GM19238 (cell line): ENCODE measurements around the gene CCR2.
A peak's percentile ranks its signal among the peaks of the same experiment; 100 is the strongest.
"Not testable (repeated sequence)": the region's sequence is repeated elsewhere in the genome, so short reads cannot be mapped to it uniquely, and the experiment has no call there.

Experiments used
- DNase-seq: peaks from one replicate; pipeline ENCODE4 v3.0.0; 2011; ENCODE audit warnings: low spot score; ENCODE audit not compliant: insufficient read length

Gene CCR2

DNA sequence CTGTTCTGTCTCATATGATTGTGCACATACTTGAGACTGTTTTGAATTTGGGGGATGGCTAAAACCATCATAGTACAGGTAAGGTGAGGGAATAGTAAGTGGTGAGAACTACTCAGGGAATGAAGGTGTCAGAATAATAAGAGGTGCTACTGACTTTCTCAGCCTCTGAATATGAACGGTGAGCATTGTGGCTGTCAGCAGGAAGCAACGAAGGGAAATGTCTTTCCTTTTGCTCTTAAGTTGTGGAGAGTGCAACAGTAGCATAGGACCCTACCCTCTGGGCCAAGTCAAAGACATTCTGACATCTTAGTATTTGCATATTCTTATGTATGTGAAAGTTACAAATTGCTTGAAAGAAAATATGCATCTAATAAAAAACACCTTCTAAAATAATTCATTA lies 21.9 kb downstream of the CCR2 start:
- no peak for DNase-seq

DNA sequence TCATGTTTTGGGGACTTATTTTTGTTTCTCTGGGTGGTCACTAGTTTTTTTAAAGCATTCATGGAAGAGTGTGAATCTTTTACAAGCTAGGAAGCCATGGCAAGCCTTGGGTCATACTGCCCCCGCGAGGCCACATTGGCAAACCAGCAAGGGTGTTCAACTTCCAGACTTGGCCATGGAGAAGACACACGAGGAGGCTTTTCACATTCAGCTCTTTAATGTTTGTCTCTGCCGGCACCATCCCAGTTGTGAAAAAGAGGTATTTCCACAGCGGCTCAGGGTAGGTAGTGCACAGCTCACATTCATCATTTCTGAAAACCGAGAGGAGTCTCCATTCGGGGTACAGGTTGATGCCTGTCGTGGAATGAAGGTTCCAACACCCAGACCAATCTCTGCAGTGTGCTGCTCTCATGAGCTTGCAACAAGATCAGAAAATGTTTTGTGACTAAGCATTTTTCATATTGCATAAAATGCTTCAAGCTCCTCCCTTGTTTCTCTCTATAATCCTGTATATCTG lies 24.6 kb downstream of the CCR2 start:
- DNase-seq = peak; percentile 35

DNA sequence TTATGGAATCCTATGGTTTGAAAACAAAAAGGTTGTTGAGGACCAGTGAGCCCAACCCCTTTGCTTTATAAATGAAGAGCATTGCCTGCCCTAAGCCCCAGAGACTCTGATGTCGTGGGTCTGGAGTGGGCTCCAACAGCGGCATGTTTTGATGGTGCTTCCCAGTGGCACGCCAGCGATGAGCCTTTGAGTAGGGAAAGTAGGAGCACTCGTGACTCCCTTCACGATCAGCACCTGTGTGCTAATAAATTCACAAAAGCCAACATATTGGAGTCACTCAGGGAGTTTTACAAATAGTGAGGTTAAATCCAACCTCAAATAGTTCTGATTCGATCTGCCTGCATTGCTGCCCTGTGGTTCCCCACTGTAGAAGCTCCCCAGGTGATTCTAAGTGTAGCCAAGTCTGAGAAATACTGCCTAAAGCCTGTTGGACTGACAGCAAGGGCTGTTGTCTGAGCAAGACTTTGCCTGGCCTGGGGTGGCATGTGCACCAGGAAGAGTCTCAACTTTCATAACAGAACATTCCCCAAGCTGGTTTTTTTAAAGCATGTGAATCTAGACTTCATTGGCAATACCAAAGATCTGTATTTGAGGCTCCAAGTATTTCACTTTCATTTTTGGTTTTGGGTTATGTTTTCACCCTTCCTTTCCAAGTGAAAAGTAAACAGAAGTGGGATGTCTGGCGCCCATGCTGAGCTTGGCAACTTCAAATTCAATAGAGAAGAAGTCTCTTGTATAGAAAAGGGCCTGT lies 26.7 kb downstream of the CCR2 start:
- DNase-seq = no peak

DNA sequence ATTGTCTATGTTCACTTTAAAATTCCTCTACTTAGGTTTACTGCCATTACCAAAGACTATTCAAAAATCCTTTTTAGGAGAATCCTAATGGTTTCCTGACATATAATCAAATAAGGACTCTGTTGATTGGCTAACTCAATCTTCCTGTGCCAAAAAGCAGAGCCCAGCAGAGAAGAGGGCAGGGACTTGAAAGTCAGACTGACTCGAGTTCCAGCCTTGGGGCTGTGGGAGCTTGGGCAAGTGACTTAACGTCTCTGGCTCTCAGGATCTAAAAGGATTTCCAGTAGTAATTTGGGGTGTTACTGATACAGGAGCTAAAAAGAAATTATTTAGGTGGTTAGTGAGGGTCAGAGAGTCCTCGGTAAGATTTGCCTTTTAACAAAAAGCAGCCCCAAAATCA lies 27.7 kb downstream of the CCR2 start:
- DNase-seq = no peak

DNA sequence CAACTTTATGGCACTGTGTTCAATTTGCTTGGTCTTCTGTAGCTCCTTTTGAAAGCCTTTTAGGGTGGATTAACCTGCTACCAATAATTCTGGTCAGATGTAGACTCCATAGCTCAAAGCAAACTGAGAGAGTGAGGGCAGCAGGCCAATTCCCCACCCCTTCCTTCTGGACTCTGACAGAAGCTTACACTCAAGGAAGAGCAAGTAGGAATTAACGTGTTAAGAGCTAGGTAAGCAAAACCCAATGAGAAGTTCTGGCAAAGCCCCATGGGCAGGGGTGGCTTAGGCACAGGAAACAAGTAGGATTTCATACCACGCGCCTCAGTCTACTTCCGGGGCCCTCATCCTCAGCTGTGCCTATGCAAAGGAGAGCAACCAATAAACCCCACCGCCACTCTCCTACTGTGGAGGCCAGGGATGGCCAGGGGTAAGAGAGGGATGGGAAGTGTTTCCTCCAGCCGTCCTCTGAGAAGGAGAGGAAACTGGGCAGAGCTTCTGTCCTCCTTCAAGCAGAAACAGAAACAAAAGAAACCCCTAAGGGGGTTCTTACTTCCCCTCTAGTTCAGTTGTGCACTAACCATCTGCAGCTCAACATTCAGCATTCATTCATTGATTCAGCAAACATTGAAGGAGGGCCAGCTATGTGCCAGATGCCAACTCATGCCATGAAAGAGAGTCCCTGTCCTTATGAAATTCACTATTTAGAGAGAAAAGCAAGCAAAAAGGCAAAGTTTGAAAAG lies 29.5 kb downstream of the CCR2 start:
- DNase-seq = no peak

DNA sequence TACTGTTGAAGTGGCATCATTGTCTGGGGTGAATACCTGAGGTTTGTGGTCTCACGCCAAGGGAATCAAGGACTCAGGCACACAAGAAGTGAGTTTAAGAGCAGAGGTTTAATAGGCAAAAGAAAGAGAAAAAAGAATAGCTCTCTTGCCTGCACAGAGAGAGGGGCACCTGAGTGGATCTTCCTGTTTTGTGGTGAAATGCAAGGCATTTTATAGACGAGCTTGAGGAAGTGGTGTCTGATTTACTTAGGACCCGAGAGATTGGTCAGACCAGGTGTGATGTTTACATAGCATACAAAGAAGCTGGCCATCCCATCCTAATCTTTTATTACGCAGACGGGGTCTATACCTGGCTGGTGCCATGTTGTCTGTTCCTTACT lies 30.0 kb downstream of the CCR2 start:
- no peak for DNase-seq

DNA sequence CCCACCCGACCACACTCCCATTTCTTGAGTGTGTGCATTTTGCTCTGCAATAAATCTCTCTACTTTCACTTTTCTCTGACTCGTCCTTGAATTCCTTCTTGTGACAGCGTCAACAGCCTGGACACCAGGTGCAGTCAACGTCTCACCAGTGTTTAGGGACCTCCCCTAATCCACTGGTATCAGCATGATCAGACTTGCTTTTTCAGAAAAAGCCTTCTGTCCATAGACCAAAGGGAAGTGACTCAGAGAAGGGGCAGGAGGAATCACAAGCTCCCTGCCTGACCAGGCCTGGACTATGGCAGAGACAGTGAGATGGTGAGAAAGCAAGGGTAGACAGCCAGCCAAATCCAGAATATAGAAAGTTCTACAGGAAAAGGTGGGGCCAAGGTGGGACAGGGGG lies 32.3 kb downstream of the CCR2 start:
- no peak for DNase-seq

DNA sequence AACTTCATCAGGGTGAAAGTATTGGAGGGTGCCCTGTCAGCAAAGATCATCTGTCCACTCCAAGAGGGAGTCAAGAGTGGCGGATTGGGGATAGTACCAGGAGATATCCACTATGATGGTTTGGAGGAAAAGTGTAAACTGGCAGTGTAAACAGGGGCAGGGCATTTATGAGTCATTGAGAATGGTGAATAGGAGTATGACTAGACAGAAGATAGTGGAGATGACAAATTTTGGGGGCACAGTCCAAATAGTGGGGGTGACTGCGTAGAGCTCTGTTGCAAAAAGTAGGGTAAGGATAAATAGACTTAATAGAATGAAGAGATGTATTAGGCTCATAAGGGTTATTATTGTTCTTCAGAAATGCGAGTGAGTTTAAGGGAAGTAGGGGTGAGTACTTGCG lies 34.9 kb downstream of the CCR2 start:
- DNase-seq = not testable (repeated sequence)

DNA sequence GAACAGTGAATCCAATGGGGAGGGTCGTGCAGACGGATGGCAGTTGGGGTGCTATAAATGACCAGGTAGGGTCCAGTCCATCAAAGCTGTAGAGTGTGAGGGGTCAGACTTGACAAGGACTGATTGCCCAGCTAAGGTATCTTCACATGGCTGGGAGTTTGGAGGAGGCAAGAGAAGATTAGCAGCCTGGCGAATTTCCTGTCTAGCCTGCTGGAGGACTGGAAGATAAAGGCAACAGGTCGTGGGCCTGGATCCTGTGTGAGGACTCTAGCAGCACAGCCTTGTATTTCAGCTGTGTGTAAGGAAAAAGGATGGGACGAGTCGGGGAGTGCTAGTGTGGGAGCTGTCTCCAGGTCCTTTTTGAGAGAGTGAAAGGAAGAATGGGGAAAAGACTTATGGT lies 35.4 kb downstream of the CCR2 start:
- DNase-seq = no peak

DNA sequence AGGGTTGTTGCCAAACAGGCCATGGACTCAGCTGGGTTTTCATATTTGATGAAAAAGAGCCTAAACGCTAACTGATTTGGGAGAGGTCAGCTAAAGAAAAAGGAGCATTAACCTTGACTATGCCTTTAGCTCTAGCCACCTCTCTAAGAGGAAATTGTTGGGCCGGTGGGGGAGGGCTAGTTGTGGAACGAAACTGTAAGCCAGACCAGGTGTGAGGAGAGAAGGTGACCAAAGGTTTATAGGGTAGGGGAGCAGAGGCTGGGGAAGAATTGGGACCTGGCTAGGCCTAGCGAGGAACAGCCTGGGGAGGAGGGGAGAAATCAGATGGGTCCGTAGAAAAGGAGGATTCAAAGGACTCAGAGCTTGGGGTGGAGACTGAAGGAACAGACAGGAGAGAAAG lies 37.6 kb downstream of the CCR2 start:
- DNase-seq = not testable (repeated sequence)

DNA sequence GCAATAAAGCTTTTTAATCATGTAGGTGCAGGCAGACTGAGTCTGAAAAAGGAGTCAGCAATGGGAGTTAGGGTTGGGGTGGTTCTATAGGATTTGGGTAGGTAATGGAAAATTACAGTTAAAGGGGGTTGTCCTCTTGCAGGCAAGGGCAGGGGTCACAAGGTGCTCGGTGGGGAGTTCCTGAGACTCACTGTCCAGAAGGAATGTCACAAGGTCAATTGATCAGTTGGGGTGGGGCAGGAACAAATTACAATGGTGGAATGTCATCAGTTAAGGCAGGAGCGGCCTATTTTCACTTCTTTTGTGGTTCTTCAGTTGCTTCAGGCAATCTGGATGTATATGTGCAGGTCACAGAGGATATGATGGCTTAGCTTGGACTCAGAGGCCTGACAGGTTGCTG lies 39.1 kb downstream of the CCR2 start:
- no peak for DNase-seq

DNA sequence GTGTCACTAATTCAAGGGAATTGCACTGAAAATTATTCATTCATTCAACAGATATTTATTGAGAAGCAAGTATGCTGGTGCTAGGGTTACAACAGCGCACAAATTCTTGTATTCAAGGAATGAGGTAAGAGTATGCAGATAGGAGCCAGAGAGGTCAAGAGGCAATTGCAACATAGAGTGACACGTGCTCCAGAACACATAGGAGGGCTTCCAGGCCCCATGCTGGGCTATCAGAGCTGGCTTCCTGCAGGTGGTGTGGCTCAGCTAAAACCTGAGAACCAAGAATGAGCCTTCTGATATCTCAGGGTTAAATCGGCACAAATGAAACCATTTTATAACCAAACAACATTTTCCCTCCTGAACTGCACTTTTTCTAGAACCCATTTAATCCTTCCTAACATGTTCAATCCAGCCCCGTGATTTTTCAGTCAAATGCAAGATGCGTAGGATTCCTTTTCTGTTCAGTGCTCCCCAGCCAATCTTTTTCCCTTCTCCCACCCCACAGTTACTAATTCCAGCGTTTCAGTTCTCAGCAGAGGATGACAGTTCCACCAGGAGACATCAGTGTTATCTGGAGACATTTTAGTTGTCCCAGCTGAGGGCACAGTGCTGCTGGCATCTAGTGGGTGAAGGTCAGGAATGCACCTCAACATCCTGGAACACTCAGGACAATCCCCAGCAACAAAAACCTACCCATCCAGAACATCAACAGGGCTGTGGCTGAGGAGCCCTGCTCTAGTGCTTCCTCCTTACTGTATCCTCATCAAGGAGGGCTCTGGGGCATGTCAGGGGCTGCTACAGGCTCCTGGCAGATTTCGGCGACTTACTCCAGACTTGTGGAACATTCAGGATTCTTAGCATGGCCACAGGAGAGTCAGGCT lies 39.9 kb downstream of the CCR2 start:
- no peak for DNase-seq

DNA sequence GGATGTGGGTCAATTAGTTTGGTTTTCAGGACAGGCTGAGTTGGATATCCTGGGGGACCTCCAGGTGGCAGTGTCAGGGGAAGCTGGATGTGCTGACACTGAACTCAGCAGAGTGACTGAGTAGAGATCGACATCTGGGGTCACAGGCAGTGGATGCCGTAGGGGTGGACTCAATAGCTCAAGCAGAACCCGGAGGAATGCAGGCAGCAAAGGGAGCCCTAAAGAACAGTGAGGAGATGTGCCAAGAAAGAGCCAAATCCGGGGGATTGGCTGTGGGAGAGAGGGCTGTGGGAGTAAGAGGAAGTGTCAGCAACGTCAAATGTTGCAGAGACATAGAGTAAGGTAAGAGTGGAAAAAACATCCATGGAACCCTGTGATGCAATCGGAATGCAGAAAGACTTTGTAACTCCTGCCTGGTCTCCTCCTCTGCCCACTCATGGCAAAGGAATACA lies 41.3 kb downstream of the CCR2 start:
- DNase-seq = no peak

DNA sequence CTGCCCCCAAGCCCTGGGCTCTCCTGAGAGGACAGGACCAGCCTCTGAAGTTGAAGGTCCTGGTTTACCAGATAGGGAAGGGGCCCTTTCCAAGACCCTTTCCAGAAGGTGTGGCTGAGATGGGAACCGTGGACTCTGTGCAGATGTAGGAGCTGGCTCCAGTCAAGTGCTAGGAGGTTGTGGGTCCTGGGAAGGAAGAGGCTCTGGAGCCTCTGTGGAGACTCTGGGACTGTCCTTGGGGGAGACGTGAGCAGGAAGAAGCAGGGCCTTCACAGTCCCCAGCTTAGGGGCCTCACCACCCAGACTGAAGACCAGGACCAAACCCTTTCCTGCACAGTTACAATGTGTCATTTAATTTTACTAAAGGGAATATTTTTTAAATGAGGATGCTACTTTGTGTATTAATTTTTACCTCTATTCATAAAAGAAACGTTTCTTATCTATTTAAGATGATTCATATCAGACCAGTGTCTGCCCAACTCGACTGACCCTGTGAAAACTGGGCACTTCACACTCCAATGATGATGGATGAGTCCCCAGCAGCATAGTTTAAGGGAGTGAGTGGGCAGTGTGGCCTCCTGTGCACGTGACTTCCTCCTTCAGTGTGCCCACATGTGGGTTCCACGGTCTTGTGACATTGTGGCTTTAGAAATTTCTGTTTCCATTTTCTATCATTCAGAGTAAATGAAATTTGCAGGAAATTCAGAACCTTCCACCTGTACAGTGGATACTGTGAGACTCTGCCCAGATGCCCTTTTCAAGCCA lies 42.0 kb downstream of the CCR2 start:
- DNase-seq = no peak

DNA sequence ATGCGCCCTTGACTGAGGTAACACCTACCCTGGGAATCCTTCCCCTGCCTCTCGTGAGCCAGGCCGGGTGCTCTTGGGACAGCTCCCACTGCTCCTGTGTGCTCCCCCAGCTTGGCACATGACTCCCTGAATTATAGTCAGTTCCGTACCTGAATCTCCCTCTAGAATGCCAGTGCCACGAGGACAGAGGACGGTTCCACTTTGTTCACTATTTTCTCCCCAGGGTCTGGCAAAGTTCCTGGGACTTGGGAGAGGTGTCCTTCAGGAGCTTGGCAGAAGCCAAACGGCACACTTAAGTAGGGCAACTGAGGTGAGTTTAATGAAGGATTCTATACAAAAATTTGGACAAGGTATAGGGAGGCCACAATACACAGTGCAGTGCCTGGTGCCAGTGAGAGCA lies 43.2 kb downstream of the CCR2 start:
- no peak for DNase-seq

DNA sequence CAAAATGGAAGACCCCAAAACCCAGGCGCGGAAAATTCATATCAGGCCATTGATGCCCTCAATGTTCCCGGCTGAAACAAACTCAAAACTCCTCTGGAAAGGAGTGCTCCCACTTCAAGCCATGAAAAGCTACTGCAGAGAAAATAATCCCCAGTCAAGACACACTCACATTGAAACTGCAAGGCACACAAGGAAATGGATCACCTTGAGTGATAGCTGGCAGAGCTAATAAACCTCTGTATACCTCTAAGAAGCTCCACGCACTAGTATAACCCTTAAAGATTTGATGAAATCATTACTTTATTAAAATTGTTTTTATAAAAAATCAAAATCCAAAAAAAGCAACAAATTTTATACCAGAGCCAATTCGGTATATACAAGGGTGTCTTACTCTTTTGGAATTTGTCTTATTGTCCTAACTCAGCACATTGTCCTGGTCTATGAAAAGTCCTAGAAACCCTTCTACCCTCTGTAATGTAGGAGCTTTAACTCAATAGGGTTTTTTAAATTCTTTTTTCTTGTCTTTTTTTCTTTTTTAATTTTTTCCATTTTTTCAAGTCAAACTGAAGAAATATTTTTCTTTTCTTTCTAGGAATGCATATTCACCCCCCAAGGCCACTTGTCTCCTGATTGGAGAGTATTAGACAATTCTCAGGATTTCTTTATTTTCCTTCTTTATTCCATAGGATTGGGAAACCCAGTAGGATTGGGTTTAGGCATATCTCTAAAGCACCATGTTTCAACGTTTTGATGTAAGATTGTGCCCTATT lies 44.5 kb downstream of the CCR2 start:
- no peak for DNase-seq

DNA sequence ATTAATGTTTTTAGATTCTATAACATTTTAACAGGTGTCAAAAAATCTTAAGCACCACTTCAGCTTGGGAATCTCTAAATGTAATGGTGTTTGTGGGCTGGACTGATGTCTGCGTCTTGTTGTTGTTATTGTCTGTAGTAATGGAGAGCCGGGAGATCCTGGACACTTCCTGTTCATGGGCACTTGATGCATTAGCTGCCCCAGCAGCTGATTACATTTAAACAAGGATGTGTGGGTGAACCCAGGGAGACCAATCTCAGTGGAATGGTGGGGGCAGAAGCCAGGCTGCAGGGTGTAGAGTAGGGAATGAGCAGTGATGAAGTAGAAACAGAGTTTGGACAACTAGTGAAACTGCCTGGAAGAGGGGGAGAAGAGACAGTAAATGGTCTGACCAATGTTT lies 45.2 kb downstream of the CCR2 start:
- DNase-seq = no peak

DNA sequence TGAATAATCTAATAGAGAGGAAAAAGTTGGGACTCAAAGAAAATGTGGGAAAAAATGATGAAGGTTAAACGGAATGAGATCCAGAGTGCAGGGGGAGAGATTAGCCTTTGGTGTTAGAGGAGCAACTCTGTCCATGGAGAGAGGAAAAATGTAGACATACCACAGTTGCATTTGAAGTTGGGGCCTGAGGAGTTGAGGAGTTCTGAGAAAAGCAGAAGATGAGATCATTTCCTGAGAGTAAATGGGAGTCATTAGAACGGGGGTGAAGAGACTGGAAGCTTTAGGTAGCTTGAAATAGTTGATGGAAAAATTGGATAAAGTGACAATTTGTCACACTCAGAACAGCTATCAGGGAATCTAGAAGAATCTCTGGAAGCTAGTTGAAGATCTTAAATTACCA lies 45.6 kb downstream of the CCR2 start:
- no peak for DNase-seq

DNA sequence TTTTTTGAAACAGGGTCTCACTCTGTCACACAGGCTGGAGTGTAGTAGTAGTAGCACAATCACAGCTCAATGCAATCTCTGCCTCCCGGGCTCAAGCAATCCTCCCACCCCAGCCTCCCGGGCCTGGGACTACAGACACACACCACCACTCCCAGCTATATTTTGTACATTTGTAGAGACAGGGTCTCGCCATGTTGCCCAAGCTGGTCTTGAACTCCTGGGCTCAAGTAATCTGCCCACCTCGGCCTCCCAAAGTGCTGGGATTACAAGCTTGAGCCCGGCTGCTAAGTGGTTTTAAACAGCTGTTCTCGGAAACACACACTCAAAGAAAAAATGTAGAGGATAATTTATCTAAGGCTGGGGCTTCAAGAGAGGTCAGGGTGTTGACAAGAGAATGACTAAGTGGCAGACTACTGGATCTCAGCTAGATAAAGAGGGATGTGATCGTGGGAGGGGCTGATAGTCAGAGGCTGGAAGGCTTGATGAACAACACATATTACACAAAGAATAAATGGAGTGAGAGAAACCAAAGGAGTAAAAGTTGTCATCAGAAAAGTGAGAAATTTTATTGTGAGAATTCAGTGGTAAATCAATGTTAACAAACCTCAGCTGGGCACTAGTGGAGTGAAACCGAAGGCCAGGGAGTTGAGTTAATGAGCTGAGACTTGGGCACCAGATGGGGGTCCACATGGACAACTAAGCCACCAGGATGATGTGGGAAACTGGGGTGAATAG lies 46.3 kb downstream of the CCR2 start:
- no peak for DNase-seq

DNA sequence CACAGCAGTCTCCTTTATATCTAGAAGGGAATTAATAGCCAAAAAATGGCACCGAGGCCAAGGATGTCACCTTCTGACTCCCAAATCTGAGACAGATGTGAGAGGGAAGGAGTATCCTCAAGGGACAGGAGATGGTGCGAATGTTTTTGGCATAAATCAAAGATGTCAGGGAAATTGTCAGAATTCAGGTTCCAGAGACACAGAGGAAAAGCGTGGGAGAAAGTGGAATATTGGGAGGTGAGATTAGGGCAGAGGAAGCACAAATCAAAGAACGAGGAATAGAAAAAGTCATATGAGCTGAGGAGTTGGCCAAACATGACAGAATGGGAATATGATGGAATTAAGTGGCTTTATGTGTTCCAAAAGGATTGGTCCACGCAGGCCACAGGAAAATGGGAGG lies 46.9 kb downstream of the CCR2 start:
- DNase-seq = no peak
